PFSK-1 (cell line): ENCODE results near the gene COG7.

Source experiments
- FOXP2 ChIP-seq: optimal IDR thresholded peaks from 2 replicates; pipeline ENCODE3; 2011; ENCODE audit warnings: borderline replicate concordance, control low read depth, inconsistent platforms; ENCODE audit not compliant: insufficient read depth; ENCODE audit errors: extremely low read length, extremely low read depth
- POLR2AphosphoS5 ChIP-seq: IDR thresholded peaks from 2 replicates; pipeline ENCODE4 v1.6.1; 2012; ENCODE audit warnings: low read depth, mild to moderate bottlenecking, control low read depth, low read length, moderate library complexity
- REST ChIP-seq, 2 experiments: IDR thresholded peaks; 2 replicates each; pipeline versions ENCODE4 v1.6.1 to v1.8.0; 2011 to 2012; ENCODE audit warnings: low read depth in 2 of 2, low read length in 2 of 2, control low read depth in 1 of 2, inconsistent platforms in 1 of 2, mild to moderate bottlenecking in 1 of 2, moderate library complexity in 1 of 2; ENCODE audit not compliant: insufficient read depth in 1 of 2
- SIN3A ChIP-seq: IDR thresholded peaks from 2 replicates; pipeline ENCODE4 v1.6.1; 2012; ENCODE audit warnings: mild to moderate bottlenecking, low read length, moderate library complexity, borderline replicate concordance; ENCODE audit not compliant: insufficient read depth
- TAF1 ChIP-seq: IDR thresholded peaks from 2 replicates; pipeline ENCODE4 v1.6.1; 2012; ENCODE audit warnings: low read length, control low read depth, borderline replicate concordance; ENCODE audit not compliant: insufficient read depth

COG7 gene

DNA sequence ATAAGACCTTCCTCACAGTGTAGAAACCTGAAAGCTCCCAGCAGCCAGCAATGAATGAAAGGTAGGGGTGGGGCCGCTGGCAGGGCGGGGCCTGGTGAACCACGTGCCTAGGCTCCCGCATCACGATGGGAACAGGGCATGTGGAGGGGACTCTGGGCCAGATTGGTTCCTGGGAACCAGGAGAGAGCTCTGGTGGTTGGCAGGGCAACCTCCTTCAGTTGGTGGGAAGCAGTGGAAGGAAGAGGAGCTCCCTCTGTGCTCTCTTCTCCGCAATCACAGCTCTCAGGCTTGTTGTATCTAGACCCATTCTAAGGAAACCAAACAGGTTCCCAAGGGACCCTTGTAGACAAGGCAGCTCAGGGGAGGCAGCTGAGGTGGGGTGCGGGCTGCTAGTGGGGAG lies 46.8 kb upstream of the COG7 start:
- TF ChIP-seq REST (IDR thresholded peaks at IDR 0.05; ENCODE audit: insufficient read depth in 1 of 2, low read depth in 2 of 2, low read length in 2 of 2) (no peak), FOXP2 (no peak), SIN3A (no peak), TAF1 (no peak), POLR2AphosphoS5 (no peak)

DNA sequence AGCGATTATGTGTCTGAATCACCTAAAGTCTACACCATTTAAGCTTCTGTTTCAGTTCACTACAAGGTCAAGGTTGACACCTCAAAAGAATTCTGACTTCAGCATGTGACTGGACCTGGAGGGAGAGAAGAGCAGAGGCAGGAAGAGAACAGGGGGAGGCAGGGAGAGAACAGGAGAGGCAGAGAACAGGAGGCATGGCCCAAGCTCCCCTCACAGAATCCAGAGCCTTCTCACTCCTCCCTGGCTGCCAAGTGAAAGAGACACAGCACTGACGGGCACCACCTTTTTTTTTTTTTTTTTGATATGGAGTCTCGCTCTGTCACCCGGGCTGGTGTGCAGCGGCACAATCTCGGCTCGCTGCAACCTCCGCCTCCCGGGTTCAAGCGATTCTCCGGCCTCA lies 45.9 kb upstream of the COG7 start:
- TF ChIP-seq TAF1 (no peak), SIN3A (no peak), POLR2AphosphoS5 (no peak), FOXP2 (no peak), REST (IDR thresholded peaks at IDR 0.05; ENCODE audit: insufficient read depth in 1 of 2, low read depth in 2 of 2, low read length in 2 of 2) (no peak)

DNA sequence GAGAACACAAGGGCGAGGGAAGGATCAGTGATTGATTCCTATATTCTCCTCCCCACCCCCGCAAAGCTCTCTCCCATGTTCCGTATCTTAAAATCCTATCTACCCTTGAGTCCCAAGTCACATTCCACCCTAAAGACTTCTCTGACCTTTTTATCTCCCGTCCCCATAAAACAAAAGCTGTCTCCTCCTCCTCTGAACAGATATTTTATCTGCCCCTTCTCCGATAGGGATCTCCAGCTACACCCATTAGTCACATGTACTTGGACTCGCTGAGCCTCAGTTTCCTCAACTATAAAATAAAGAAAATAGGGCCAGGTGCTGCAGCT lies 44.5 kb upstream of the COG7 start:
- no peak for TF ChIP-seq REST (IDR thresholded peaks at IDR 0.05; ENCODE audit: insufficient read depth in 1 of 2, low read depth in 2 of 2, low read length in 2 of 2)
- TF ChIP-seq POLR2AphosphoS5 = no peak
- TF ChIP-seq TAF1 = no peak
- no peak for TF ChIP-seq FOXP2
- no peak for TF ChIP-seq SIN3A

- TF ChIP-seq REST (IDR thresholded peaks at IDR 0.05; ENCODE audit: insufficient read depth in 1 of 2, low read depth in 2 of 2, low read length in 2 of 2) (no peak), SIN3A (no peak), FOXP2 (no peak), TAF1 (no peak), POLR2AphosphoS5 (no peak)
Observed at GRCh38 chr16:23496821-23497542, 44.0 kb upstream of the COG7 start.

- no peak for TF ChIP-seq REST (IDR thresholded peaks at IDR 0.05; ENCODE audit: insufficient read depth in 1 of 2, low read depth in 2 of 2, low read length in 2 of 2)
- no peak for TF ChIP-seq TAF1
- TF ChIP-seq FOXP2 = no peak
- TF ChIP-seq POLR2AphosphoS5 = no peak
- no peak for TF ChIP-seq SIN3A
Observed at GRCh38 chr16:23495671-23496070, 42.7 kb upstream of the COG7 start.
